Cerebellar nuclear complex (tissue), 1 donor: ENCODE measurements around the gene CENPC.
"Not testable (repeated sequence)": the region's sequence is repeated elsewhere in the genome, so short reads cannot be mapped to it uniquely, and the experiment has no call there.

ENCODE experiments used
- DNase-seq, 2 experiments: peaks; one replicate each; lab custom pipeline; 2025; lab: John Stamatoyannopoulos, UW

CENPC gene

GRCh38 chr4:67545199-67546003 lies at the start of gene CENPC:
Gene CENPC, minus strand, starts transcription at chr4:67545503. Its CDS starts 148 bp downstream, at chr4:67545355.
- DNase-seq: peak; percentile 73 to 90

DNA sequence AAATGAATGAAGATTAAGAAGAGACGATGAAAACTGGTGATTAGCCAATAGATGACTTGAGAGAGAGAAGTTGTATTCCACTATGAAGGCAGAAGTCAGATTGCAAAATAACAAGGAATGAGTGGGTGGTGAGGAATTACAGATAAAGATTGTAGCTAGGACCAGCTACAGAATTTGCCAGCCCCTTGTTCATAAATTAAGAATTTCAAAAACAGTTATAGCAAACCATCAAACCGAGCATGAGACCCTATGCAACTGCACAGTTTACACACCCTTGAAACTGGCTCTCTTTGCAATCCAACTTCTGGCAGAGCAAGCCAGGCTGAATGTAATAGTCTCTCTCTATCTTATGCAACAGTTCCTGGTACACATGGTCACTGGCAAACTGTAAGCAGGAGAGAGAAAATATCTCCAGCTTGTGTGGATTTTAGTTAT lies 48.5 kb upstream of the CENPC start:
- DNase-seq: no peak

GRCh38 chr4:67587156-67587555 lies 41.9 kb upstream of the CENPC start:
- DNase-seq: no peak

DNA sequence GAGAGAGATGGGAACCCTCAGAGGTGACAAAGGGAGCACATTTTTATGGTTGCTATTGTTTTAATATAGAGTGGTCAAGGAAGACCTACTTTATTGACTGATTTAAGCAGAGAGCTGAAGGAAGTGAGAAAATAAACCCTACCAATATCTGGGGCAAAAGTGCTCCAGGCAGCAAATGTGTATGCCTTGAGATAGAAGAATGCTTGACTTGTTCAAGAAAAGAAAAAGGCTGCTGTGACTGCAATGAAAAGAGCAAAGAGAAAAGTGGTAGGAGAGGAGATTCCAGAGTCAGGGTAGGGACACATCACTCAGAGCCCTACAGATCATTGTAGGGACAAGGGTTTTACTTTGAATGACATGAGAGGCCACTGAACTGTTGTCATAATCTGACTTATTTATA lies 39.2 kb upstream of the CENPC start:
- DNase-seq: no peak

DNA sequence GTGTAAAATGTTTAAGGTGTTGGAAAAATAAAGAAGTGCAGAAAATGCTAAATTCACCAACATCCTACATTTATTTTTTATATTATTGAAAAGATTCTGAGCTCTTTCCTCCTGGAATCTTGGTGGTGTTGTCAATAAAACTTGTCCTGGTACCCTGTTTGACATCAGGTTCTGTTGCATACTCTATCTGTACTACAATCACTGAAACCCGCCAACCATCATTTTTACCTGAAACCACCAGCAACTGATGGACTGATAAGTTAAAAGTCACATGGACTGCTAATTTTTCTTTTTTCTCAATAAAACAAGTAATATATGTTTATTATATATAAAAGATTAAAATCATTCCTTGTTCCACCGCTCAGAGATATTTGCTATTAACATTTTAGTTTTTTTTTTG lies 36.6 kb upstream of the CENPC start:
- DNase-seq: no peak

GRCh38 chr4:67581208-67581857 lies 36.0 kb upstream of the CENPC start:
- DNase-seq: no peak

- no peak for DNase-seq
Measured at GRCh38 chr4:67580577-67580976, 35.3 kb upstream of the CENPC start.

- no peak for DNase-seq
Measured at GRCh38 chr4:67576538-67576937, 31.2 kb upstream of the CENPC start.

GRCh38 chr4:67576059-67576466 lies 30.8 kb upstream of the CENPC start:
- no peak for DNase-seq

DNA sequence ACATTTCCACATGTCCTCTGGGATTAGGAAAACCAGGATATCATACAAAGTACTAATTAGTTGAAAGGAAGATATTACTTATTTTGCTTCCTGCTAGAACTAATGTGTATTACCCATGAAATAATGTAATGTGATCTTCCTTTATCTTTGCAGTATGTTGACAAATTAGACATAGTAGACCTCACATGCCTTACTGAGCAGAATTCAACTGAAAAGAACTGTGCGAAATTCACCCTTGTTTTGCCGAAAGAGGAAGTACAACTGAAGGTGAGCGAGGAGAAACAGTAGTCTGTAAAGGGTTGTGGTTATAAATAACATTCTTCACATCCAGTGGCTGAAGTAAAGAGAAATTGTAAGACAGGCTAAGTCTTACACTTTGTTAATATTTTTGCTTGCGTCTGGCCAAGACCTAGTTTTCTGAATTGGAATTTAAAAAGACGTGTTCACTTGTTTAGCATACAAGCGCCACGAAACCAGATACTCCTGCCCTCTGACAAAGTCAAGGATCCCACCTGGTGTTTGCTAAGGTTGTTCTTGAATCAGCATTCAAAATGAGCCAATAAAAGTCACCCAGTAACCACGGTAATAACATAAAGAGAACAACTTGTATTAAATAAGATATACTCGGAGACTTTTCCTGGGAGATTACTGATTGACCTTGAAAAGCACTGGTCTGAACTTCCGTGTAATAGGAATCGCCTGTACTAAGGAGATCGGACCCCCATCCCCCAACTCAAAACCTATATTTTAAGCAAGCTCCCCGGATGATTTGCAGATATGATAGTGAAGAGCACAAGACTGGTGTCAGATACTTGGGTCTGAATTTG lies 30.1 kb upstream of the CENPC start:
- DNase-seq: no peak

- no peak for DNase-seq
Measured at GRCh38 chr4:67573193-67573592, 27.9 kb upstream of the CENPC start.

DNA sequence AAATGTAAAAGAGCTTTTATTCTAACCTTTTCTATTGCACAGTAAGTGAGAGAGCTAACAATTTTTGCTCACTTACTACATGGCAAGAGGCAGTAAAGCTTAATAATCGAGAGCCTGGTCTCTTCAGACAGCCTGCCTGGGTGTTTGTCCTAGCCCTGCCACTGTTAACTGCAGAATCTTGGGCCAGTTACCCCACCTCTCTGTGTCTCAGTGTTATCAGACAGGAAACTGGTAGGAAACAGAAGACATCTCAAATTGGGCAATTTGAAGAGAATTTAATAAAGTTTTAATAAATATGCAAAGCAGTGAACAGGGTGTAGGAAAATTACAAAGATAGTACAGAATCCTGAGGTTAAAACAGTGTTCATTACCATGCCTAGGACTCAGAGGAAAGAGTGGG lies 26.7 kb upstream of the CENPC start:
- no peak for DNase-seq

- DNase-seq: no peak
Measured at GRCh38 chr4:67570537-67570936, 25.2 kb upstream of the CENPC start.

- no peak for DNase-seq
Measured at GRCh38 chr4:67568820-67569219, 23.5 kb upstream of the CENPC start.

DNA sequence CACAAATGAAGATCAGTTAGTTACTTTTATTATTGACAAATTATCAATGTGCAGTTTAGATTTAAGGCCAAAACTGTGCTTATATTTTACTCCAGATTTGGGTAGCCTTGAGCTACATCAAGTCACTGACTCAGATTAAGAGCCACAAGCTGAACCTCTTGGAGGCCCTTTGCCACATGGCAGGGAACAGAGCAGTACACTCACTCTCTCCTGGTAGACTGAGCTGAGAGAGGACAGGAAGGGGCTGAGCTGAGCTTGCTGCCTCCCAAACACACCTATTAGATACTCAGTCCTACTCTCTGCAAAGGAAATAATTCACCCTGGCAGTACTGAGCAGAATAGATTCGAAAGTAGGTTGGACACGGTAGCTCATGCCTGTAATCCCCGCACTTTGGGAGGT lies 21.0 kb upstream of the CENPC start:
- DNase-seq: no peak

DNA sequence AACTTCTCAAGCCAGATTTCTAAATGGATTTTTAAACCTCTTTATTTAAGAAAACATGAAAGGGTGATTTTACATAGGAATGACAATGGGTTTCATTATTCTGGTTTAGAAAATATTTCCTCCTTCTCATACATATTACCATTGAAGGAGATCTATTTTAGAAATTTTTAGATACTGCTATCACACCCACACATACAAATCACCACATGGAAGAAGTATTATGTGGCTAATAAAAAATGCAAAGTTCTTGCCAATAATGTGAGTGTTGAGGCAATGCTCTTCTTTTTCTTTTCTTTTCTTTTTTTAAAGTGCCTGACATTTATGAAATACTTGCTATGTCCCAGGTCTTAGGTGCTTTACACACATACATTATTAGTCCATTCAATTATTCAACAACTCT lies 20.0 kb upstream of the CENPC start:
- no peak for DNase-seq

DNA sequence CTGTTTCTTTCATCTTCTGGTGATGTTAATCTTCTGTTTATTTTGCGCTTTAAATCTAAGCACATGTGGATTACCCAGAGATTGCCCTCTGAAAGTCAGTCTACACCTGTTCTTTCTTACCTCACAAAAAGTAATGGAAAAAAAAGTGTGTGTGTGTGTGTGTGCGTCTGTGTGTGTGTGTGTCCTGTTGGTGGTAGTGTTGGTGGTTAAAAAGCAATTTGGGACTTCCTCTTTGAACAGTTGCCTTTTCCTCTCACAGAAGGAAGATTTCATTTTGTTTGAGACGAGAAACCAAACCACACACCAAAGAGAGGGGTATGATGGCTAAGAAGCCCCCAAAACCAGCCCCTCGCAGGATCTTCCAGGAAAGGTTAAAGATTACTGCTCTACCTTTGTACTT lies 13.2 kb upstream of the CENPC start, which contains the start of gene STAP1:
Gene STAP1 (plus strand): TSS at position 235 of the 400 bp plus-strand sequence. CDS start 83 bp downstream, at position 318.
- no peak for DNase-seq

- no peak for DNase-seq
Measured at GRCh38 chr4:67556436-67556835, 11.1 kb upstream of the CENPC start.

- DNase-seq: no peak
Measured at GRCh38 chr4:67555447-67555846, 10.1 kb upstream of the CENPC start.

DNA sequence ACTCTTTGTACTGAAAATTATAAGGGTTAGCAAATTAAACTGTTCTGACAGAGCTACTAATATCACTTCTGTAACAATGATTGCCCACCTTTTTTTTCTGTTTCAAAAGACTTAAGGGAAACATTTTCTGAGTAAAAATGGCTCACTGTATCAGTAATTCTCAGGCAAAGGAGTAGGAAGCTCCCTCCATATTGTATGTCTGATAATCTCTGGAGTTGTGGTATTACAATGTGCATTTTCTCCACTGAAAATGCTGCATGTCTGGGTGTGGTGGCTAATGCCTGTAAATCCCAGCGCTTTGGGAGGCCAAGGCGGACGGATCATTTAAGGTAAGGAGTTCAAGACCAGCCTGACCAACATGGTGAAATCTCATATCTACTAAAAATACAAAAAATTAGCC lies 8.8 kb upstream of the CENPC start:
- no peak for DNase-seq

DNA sequence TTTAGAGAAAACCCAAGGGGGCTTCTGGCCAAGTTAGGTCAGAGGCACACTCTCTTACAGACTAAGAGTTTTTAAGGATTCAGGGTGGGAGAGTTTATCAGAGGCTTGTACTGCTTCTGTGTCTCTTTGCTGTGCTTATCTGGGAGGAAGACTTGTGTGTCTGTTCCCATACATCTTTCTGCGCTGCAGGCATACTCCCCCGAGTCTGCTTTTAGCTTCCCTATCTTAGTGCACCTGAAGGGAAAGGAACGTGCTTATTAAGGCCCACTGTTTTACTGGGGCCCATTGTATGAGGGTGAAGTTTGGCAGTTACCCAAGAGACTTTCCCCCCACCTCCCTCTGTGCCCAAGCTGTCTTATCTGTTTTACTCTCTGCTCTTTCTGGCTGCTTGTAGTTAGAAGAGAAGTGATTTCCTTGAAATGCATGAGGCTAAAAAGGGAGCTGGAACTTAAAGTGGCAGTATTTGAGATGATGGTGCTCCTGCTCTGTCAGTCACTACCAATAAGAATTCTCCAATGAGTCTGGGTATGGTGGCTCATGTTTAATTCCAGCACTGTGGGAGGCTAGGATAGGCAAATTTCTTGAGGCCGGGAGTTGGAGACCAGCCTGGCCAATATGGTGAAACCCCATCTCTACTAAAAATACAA lies 7.0 kb upstream of the CENPC start:
- not testable (repeated sequence) for DNase-seq

GRCh38 chr4:67550857-67551256 lies 5.6 kb upstream of the CENPC start:
- DNase-seq: no peak
